ENCODE measurements around the gene SPATA12. TPM values are rescaled to one million over a fixed set of nuclear protein-coding genes. Genes with fewer than 3 reads are reported as not detected.

Gene SPATA12
- total and polyA plus RNA-seq, 2 experiments from 2014 or later = 0.10 to 0.65 TPM

- H3K27ac Mint-ChIP-seq = no peak overlapping the region
- ATAC-seq = no peak
- Histone ChIP-seq H2AFZ (no peak overlapping the region), H3K4me2 (no peak overlapping the region), H4K20me1 (replicated peaks; ENCODE audit: insufficient read depth) (peaks cover 8% of the 10 kb centered on the region), H3K27ac (ENCODE audit: low read depth) (no peak overlapping the region), H3K9me2 (ENCODE audit: insufficient read depth) (no peaks in the 10 kb centered on the region), H3K79me2 (replicated peaks; ENCODE audit: insufficient read depth) (no peaks in the 10 kb centered on the region), H3K36me3 (ENCODE audit: insufficient read depth) (no peaks in the 10 kb centered on the region), H3K4me3 (no peak overlapping the region), H3F3A (replicated peaks; ENCODE audit: low read depth) (0 out of 2 replicates have a peak, but pooled peaks cover 3% of the 10 kb centered on the region), H3K4me1 (ENCODE audit: insufficient read depth) (0 out of 2 replicates have a peak, but pooled peaks cover 4% of the 10 kb centered on the region), H3K27me3 (ENCODE audit: insufficient read depth) (peaks cover 18% of the 10 kb centered on the region)
- H3K27me3 Mint-ChIP-seq (ENCODE audit: insufficient read depth, low read depth, poor library complexity) = peaks cover 19% of the 10 kb centered on the region
- no peak for DNase-seq (ENCODE audit: low spot score)
- no peaks in the 10 kb centered on the region; the same call in 2 of the 3 replicates for H3K4me1 Mint-ChIP-seq
- peaks cover 10% of the 10 kb centered on the region; the same call in 2 of the 3 replicates for H3K36me3 Mint-ChIP-seq (ENCODE audit: low read depth)
- H3K4me3 Mint-ChIP-seq = no peak overlapping the region
- no peak for TF ChIP-seq ETS1 (IDR thresholded peaks at IDR 0.05)
- no peak for TF ChIP-seq EZH2 (IDR thresholded peaks at IDR 0.05; ENCODE audit: low read depth, unreplicated experiment)
- no peak for TF ChIP-seq STAT1 (IDR thresholded peaks at IDR 0.05; ENCODE audit: unreplicated experiment)
- no peak for TF ChIP-seq CREB1 (CRISPR knock-in tag; IDR thresholded peaks at IDR 0.05; ENCODE audit: low read depth)
- TF ChIP-seq ZNF114 (CRISPR knock-in tag; IDR thresholded peaks at IDR 0.05) = no peak
- no peak for TF ChIP-seq EZH2phosphoT487 (IDR thresholded peaks at IDR 0.05; ENCODE audit: unreplicated experiment)
- TF ChIP-seq CTCF (conservative IDR thresholded peaks at IDR 0.05; ENCODE audit: low read depth in 2 of 2) = no peak
- TF ChIP-seq NANOG (IDR thresholded peaks at IDR 0.05; ENCODE audit: borderline replicate concordance) = no peak
- no peak for TF ChIP-seq JUNB (IDR thresholded peaks at IDR 0.05; ENCODE audit: unreplicated experiment)
- no peak for TF ChIP-seq ZNF462 (CRISPR knock-in tag; IDR thresholded peaks at IDR 0.05)
- TF ChIP-seq ZNF331 (CRISPR knock-in tag; IDR thresholded peaks at IDR 0.05; ENCODE audit: low read depth) = no peak
- TF ChIP-seq POLR2AphosphoS5 (IDR thresholded peaks at IDR 0.05; ENCODE audit: low read depth) = no peak
- TF ChIP-seq REST (IDR thresholded peaks at IDR 0.05; ENCODE audit: unreplicated experiment) = no peak
- H3K9me3 Mint-ChIP-seq = peaks cover 4% of the 10 kb centered on the region; the same call in 2 of the 3 replicates
Observed at GRCh38 chr3:57074135-57074534, 13.7 kb downstream of the SPATA12 start.

All from GM23338 (cell line).